Hepatic stellate cell (primary cell): Measurements from ENCODE around the gene ZMYND12.

Experiments used
- DNase-seq: peaks from one replicate; pipeline ENCODE4 v3.0.0; 2011; ENCODE audit warnings: low spot score

Gene ZMYND12

DNA sequence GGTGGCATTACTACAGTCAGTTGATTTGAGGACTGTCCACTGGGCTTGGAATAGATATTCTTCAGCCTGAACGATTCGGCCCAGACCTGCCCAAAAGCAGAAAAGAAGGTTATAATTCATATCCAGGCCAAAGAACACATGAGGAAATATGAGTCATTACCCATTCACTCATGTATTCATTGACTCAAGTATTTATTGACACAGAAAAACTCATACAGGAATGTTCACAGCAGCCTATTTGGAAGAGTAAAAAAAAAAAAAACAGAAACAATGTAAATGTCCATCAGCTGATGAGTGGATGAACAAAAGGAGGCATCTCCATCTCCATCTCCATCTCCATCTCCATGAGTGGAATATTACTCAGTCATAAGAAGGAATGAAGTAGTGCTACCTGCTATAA, 15.9 kb downstream of the ZMYND12 start:
- DNase-seq: peak; percentile 51

DNA sequence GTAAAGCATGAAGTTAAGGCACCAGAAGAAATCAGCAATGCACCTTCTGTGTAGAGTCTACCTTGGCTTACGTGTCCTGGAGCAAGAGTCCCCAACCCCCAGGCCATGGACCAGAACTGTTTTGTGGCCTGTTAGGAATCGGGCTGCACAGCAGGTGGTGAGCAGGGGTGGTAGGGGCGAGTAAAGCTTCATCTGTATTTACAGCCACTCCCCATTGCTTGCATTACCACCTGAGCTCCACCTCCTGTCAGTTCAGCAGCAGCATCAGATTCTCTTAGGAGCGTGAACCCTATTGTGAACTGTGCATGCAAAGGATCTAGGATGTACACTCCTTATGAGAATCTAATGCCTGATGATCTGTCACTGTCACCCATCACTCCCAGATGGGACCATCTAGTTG, 21.5 kb downstream of the ZMYND12 start:
- no peak for DNase-seq

DNA sequence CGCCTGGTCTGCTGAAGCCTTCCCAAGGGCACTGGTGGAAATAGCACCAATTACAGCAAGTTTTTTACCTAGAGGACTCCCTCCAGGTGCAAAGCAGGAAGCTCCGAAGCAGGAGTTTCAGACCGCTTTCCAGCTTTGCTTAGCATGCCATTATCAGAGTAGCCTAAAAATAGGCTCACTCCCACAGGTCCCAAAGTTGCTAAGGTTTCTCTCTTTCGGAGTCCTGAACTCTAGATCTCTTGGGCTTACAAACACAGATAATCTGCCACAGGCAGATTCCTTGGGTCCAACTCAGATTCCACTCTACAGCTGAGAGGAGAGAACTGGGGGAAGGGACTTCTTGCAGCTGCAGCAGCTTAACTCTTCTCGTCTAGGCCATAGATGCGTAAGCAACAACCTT, 22.5 kb downstream of the ZMYND12 start:
- DNase-seq: no peak

DNA sequence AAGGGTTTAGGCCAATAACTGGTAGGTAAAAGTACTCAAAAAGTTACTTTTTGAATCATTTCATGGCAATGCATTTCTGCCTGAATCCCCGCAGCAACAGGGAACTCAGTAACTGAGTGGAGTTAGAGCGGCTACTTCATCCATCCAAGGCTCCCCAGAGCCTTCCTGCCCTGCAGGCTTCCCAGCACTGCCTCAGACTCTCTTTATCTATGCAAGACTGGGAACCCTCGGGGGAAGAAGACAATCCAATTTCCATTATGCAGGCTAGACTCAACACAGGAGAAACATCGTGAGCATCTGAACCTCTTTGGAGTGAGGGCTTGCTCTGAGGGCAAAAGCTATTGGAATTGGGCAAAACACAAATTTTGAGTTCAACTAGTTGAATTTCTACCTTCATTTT, 23.1 kb downstream of the ZMYND12 start:
- DNase-seq: no peak

DNA sequence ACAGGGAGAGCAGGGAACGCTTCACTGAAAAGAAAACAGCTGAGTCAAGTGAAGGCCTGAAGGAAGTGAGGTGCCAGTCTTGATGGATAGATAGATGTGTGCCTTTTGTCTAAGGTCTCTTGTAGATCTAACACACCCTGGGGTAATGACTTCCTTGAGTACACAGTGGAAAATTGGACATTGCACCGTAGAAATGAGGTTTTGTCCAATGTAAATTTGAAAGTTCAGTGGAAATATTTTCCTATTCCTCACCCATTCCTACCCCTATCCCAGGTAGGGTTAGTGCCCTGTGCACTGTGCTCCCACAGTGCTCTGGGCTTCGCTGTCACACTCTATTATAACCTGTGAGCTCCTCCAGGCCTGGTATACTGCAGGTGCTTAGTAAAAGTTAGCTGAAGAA, 24.3 kb downstream of the ZMYND12 start:
- no peak for DNase-seq

DNA sequence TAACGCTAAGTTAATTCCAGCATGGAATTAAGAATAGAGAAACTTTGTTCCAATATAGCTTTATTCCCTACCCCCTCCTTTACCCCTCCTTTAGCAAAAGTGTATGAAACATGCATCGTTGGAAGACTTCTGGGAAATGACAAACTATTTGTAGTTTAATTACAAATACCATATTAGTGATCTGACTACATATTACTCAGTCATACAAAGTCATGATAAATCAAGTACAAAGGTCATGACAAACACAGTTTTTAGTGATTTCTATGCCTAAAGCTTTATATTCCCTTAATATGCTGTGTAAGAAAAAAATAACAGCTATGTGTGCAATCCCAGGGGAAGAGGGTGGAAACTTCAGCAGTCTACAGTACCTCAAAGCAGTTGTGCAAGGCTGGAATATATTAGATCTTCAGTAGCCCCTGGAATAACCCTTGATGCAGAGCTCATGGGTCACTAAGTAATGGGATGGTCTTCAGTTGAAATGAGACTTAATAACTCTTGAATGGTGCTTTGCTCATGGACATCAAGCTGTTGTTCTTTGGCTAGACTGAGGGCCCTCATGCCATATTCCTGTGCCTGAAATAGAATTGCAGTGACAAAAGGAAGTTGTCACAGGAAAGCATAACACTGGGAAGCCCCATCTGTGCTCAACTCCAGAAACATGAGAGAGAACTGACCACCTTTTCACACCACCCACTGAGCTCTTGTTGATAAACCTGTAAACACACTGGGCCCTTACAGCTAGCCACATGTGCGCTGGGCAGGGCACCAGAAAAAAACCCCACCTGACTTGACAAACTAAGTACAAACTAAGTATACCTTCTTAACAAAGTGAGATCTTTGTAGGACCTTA, 25.3 kb downstream of the ZMYND12 start:
- DNase-seq: no peak

DNA sequence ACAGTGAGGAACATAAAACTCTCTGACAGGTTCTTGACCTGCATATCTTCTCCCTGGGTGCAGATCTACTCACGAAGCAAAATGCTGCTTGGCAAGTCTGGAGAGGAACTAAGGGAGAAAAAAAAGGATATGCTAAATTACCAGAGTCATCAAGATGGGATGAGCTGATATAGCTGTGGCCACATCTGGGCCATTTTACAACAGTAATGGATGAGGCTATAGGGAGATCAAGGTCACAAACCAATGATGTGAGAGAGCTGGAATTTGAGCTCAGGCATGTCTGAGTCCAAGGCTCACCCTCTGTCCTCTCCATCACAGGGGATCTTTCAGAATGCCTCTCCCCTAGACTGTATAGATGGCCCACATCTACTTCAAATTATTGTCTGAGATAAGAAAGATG, 26.2 kb downstream of the ZMYND12 start:
- no peak for DNase-seq

DNA sequence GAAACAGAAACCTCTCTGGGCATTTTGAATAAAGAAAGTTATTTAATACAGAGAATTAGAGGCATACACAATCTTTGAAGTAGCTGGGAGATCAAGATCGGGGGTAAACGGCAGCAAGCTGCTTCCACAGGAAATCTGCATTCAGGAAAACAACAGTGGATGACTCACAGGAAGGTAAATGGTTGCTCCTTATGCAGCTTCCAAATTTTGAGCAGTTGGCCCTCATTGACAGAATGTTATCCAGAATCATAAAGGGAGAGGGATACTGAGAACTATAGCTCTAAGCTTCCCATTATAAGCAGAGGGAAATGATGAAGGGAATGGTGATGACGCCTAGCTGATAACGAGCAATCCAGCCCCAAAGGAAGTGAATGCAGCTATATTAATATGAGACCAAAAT, 28.6 kb downstream of the ZMYND12 start:
- no peak for DNase-seq

DNA sequence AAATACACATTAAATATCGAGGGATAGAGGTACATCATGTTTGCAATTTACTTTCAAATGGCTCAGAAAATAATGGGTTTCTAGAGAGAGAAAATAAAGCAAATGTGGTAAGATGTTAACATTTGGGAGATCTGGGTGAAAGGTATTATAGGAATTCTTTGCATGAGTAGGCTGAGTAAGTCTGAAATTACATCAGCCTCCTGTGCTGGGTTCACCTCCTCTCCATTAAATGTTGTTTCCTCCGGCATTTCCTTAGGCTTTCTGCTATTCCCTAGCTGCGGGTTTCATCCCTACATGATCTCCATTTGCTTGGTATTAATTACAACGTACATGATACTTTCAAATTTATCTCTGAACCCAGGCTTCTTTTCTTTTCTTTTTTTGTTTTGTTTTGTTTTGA, 31.6 kb downstream of the ZMYND12 start:
- DNase-seq: no peak

DNA sequence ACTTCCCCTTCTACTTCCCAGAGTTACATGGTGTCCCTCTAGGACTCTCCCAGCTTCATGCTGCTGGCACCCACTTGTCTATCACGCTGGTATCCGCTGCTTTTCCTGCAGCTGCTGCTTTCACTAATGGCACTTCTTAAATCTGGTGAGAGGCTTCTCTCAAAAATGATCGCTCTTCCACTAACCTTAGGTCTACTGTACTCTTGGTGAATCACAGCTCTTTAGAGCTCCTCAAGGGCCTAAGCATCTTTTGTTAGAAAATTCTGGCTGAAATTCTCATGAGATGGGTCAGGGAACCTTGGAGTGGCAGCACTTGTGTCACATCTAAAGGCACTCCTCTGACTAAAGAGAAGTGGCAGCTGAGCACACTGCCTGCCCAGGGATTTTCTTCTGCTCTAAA, 32.1 kb downstream of the ZMYND12 start:
- DNase-seq: no peak

DNA sequence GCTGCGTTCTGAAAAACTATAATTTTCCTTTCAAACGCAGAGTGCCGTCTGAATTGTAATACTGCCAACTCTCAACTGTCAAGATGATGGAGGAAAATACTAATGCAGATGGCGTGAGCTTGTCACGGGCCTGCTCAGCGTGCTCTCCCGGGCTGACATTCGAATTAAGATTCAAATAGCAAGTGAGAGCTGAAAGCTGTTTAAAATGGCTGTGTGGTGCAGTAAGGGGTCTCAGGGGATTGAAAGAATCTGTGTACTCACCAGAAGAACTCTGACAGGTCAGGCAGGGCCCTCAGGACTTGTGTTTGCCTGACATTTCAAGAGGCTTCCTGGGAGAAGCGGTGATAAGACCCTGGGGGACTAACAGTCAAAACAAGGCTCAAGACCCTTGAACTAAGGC, 33.1 kb downstream of the ZMYND12 start:
- no peak for DNase-seq

DNA sequence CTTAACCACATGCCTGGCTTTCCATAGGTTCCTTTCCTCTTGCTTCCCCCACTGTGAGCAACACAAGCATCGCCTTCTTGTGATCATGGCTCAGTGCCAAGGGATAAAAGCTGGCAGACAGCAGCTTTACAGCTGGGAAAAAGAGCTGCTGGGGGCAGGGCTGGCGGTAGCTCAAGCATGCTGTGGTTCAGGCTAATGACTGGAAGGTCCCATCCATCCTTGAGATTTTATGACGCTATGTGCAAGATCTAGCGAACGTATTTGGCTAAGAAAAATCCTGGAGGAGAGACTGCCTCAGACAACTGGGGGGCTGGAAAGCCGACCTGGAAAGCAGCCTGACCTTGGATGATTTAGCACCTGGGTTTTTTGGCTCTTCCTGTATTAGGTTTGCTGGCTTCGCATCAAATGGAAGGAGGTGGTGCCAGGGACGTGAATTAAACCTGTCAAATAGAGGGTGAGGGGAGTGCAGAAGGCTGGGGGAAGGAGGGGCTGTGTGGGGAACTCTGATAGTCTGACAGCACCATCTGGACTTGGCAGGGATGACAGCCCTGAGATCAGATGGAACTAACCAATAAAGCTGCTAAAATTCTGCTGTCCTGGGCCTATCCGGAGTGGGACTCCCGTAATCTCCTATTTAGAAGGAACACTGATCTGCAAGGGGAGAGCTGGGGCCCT, 34.8 kb downstream of the ZMYND12 start:
- no peak for DNase-seq

DNA sequence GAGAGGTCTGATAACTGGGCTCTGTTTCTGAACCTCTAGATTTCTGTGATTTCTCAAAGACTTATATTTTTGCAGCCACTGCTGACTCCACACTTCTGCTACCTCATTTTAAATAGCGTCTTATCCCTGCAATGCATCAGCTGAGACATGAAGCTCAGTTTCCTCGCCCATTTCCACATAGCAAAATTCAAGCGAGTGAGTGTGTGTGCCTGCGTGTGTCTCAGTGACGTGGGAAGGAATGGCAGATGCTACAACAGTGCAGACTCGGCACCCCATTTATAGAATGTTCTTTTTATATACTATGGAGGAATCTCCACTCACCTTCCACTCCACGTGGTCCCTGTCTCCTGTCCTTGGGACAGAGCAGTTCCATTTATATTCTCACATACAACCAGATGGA, 35.7 kb downstream of the ZMYND12 start:
- no peak for DNase-seq

DNA sequence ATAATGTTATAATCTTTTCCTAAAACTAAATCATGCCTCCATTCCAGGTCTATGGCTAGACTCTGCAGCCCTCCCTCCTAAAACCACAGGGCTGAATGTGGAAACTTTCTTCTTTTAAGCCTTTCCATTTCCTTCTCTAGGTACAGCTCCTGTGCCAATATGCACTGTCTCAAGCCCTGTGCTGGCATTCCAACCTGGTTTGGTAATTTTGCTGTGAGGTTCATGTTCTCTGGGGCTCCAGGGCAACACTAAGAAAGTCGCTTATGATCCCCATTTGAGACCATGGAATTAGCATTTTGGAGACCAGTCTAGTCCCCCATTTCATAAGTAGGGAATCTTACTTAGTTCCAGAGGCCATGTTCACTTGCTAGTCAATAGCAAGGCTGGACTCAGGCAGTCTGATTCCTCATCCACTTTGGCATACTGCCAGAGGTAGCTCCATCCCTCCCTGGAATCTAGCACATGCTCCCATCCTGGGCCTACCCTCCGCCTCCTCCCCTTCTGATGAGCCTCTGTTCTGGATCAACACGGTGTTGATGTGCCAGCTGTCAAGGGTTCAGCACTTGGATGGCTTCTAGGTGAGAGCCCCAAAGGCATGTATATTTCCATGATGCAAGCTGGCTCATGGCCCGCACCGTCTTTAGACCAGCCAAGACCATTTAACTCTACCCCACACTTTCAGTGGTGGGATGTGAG, 36.5 kb downstream of the ZMYND12 start:
- no peak for DNase-seq

DNA sequence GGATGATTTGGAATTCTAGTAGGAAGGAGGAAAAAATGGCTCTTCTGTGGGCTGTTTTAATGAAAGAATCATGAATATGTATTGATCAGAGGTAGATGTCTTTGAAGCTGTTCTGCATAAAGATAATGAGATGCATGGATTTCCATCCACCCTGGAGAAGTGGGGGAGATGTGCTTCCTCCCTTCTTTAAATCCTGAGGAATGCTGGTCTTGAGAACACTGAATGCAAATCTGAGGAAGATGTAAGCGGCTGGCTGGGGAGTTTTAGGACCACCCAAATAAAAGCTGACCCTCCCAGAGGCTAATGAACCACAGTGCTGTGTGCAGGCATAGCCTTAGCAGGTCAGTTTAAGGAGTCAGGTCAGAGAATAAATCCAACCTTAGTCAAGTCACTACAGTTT, 37.3 kb downstream of the ZMYND12 start:
- no peak for DNase-seq

DNA sequence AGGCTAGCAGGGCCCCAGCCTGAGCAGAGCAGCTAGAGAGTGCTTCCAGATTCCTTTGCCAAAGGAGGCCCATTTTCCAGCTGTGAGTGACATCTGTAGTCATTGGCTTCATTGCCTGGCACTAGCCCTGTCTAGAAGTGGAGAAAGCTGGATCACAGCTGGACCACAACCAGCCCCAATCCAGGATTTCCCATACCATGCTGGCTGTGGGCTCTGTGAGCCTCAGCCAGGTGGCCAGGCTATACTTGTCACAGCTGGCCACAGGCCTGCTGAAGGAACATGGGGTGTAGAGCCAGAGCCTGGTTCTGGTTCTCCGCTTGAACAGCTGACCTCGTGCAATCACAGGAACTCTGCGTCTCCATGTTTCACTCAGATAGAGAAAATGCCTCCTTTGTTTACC, 38.7 kb downstream of the ZMYND12 start:
- DNase-seq: no peak

DNA sequence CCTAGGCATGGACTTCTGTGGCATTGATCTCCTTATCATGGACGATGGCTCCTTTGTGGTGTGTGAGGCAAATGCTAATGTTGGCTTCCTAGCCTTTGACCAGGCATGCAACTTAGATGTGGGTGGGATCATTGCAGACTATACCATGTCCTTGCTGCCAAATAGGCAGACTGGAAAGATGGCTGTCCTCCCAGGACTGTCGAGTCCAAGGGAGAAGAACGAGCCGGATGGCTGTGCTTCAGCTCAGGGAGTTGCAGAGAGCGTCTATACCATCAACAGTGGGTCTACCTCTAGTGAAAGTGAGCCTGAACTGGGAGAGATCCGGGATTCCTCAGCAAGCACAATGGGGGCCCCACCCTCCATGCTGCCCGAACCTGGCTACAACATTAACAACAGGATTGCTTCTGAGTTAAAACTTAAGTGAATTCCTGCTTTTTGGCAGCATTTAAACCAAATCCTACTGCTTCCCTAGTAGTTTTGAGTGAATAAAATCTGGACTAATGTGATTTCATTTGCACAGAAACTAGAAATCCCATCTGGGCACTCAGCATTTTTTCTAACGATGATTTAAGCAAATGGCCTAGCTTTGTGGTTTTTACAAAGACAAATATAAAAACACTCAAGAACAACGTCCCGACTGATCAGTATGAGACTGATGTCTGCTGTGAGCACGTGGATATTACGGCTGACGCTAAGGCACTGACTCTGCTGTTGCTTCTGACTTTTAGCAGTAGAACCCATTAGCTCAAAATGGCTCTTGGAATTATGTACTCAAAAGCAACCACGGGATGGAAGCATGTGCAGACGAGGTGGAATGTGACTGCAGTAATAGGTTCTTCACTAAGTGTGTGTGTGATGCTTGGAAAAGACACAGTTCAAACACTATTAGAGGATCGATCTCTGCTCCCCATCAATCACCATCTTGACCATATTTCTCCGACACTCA, 41.0 kb downstream of the ZMYND12 start:
- DNase-seq: no peak

DNA sequence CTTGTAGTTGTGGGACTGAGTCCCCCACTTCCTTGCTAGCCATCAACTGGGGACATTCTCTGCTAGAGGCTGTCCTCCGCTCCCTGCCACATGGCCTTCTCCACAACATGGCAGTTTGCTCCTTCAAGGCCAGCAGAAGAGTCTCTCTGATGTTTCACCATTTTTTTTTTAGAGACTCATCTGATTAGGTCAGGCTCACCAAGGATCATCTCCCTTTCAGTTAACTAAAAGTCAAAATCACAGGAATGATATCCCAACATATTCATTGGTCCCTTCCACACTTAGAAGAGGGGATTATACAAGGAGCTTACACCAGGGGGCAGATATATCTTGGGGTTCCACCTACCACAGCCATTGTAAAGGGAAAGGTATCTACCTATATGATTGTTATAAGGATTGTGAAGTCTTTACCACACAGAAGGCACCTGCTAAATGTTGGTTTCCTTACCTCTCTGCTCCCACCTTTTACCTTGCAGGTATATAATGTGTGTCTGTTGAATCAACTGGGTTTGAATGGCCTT, 51.9 kb downstream of the ZMYND12 start:
- no peak for DNase-seq

DNA sequence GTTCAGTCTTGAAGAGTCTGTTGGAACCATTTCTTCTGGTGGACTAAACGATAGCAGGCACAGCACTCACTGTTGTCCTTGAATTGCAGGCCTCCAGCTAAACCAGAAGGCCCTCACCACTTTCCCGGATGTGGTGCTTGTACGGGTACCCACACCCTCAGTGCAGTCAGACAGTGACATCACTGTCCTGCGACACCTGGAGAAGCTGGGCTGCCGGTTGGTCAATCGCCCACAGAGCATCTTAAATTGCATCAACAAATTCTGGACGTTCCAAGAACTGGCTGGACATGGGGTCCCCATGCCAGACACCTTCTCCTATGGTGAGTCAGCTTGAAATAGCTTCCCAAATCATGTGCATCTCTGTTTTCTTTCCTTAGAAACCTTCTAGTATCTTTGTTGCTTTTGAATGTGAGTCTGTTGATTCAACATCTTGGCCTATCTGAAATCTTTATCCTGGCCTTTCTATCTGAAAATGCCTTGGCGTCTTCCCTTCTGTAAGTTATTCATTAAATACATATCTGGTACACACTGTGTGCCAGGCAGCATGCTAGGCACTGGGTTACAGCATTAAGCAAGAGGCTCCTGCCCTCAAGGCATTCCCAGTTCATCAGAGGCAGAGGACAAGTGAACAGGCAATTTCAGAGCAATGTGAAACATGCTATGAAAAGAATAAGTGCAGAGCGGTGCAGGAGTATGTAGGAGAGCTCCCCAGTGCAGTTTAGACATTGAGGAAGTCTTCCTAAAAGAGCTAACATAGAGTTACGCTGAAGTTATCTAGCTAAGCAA, 56.3 kb downstream of the ZMYND12 start:
- DNase-seq: no peak

DNA sequence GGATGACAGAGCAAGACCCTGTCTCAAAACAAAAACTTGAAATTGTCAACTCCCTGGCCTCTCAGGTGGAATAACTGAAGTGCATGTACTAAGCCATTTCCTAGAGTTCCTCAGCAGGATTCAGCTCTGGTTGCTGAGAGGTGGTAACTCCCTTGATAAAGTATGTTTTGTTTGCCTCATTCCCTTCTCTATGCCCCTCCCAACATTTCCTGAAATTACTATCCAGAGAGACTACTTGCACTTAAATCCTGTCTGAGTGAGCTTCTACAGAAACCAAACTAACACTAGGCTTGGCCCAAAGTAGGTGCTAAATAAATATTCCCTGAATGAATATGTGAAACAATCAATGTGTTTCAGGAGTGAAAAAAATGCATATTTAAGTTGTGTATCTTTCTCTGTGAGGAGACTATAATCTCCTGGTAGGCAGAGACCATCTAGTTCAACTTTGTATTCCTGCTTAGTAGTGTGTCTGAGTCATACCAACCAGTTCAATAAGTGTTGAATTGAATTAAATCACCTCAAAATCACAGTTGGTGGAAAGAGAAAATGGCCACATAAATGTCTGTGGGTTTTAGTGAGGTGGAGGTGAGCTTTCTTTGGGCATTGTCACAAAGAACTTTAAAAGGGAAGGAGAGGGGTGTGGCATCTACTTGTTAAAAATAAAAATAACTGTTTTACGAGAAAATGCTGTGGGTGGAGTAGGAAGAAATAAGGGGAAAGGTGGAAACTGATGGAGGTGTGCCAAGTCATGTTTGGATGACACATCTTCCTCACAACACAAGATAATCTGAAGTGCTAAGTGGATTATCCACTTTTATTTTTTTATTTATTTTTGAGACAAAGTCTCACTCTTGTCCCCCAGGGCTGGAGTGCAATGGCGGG, 62.6 kb downstream of the ZMYND12 start:
- DNase-seq: no peak
